NT2/D1 (cell line): Measurements from ENCODE around the gene ZNF792.

Experiments
- SUZ12 ChIP-seq: IDR thresholded peaks from 2 replicates; pipeline ENCODE4 v1.6.1; 2011; ENCODE audit not compliant: insufficient read length, insufficient read depth; ENCODE audit errors: extremely low read depth
- YY1 ChIP-seq: IDR thresholded peaks from 2 replicates; pipeline ENCODE4 v1.6.1; 2011; ENCODE audit not compliant: insufficient read length, insufficient read depth

DNA sequence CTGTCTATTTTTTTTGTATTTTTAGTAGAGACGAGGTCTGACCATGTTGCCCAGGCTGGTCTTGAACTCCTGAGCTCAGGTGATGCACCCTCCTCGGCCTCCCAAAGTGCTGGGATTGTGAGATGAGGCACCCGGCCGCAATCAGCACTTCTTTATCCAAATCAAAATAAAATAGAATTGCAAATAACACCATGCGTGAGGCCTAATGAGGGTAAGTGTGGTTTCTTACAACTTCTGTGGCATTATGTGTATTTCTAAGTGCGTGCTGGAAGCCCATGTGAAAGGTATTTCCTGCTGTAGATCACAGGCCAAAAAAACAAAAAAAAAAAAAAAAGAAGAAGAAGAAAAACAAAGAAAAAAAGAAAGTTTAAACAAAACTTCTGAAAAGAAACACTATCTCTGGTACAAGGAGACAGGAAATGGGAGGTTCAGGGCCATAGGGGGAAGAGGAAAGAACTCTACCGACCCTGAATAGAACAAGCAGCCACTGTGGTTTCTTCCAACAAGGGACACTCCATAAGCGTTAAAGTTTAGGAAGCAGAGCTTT is 33.1 kb upstream of the ZNF792 start:
- TF ChIP-seq SUZ12 (no peak), YY1 (no peak)
